Measurements from ENCODE around the gene KCTD13. TPM values are rescaled to one million over a fixed set of nuclear protein-coding genes. Genes with fewer than 3 reads are reported as not detected.

The KCTD13 gene
- total RNA-seq, 2 experiments from 2014 or later, result 40.0 to 43.8 TPM

- CTCF ChIA-PET, result interaction anchor here (0.6 to 2.3 kb wide), 10 partner anchors 14 to 162 kb away, joined by 3 to 11 read pairs (median 4); partner anchors contain the start of genes KIF22 and PAGR1
- H3K4me1 ChIP-seq (ENCODE audit: insufficient read depth, low read length), result peaks cover 30% of the 10 kb centered on the region
- peaks cover 22% of the 10 kb centered on the region for H3K4me1 Mint-ChIP-seq (ENCODE audit: low read depth)
These were observed 63.0 kb downstream of the KCTD13 start, which contains the start of gene CDIPT for GRCh38 chr16:29862884-29863668. CDIPT (minus strand) TSS chr16:29863226; CDS start chr16:29862857, 369 bp downstream.

DNA sequence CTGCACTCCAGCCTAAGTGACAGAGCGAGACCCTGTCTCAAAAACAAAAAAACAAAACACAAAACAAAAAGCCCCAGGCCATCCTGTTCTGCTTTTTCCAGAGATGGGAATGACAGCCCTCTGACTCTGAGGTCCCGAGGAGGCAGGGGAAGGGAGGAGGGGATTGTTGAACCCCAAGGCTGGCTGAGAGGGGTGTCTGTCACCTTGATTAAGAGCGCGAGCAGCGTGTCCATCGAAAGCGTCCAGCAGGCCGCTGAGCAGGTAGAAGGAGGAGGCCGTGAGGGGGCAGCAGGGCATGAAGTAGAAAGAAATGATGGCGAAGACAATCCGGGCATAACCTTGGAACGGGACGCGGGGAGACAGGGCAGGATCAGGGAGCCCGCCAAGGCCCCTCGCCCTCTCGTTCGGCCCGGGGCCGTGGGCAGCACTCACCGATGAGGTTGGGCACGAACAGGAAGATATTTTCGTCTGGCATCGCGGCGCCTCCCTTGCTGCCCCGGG lies 63.6 kb downstream of the KCTD13 start:
- no peak for DNase-seq
- Histone ChIP-seq H3K36me3 (ENCODE audit: insufficient read depth, low read length) (peaks cover 34% of the 10 kb centered on the region), H3K4me3 (ENCODE audit: low read length) (peak overlapping the region; percentile 76), H3K27ac (ENCODE audit: low read depth in 1 of 2, low read length in 2 of 2) (peak overlapping the region in 1 of 2 donors; percentile 87), H3K4me1 (ENCODE audit: insufficient read depth, low read length) (peaks cover 30% of the 10 kb centered on the region), H3K9me3 (ENCODE audit: control insufficient read depth in 1 of 2, insufficient read depth in 1 of 2, low read length in 2 of 2) (peaks cover 0 to 5% of the 10 kb centered on the region in 2 experiments), H3K27me3 (ENCODE audit: control insufficient read depth in 1 of 2, insufficient read depth in 2 of 2, low read length in 2 of 2) (no peaks in the 10 kb centered on the region)
- Mint-ChIP-seq H3K4me3 (peak overlapping the region; percentile 95), H3K27ac (peak overlapping the region; percentile 95), H3K36me3 (ENCODE audit: low read depth) (peaks cover 46% of the 10 kb centered on the region), H3K27me3 (no peaks in the 10 kb centered on the region), H3K4me1 (ENCODE audit: low read depth) (peaks cover 22% of the 10 kb centered on the region), H3K9me3 (no peaks in the 10 kb centered on the region)
- intact Hi-C loops (cut with DNase I, micrococcal nuclease), result loop anchor here (2.0 to 5.0 kb wide), 3 partner anchors 35 to 135 kb away; partner anchors contain the start of genes HIRIP3 (in 1 of the 2) and INO80E (in 1 of the 2)
- CTCF ChIA-PET, result interaction anchor here (1.0 to 2.3 kb wide), 7 partner anchors 14 to 162 kb away, joined by 3 to 11 read pairs (median 3); partner anchors contain the start of gene PAGR1
- POLR2A ChIA-PET, result interaction anchor here (1.0 to 2.5 kb wide), 10 partner anchors 14 to 110 kb away, joined by 3 to 16 read pairs (median 7); partner anchors contain the start of genes KCTD13, KIF22, MAZ and MVP
- ATAC-seq (ENCODE audit: poor library complexity), result no peak
- TF ChIP-seq, protein P1, sequence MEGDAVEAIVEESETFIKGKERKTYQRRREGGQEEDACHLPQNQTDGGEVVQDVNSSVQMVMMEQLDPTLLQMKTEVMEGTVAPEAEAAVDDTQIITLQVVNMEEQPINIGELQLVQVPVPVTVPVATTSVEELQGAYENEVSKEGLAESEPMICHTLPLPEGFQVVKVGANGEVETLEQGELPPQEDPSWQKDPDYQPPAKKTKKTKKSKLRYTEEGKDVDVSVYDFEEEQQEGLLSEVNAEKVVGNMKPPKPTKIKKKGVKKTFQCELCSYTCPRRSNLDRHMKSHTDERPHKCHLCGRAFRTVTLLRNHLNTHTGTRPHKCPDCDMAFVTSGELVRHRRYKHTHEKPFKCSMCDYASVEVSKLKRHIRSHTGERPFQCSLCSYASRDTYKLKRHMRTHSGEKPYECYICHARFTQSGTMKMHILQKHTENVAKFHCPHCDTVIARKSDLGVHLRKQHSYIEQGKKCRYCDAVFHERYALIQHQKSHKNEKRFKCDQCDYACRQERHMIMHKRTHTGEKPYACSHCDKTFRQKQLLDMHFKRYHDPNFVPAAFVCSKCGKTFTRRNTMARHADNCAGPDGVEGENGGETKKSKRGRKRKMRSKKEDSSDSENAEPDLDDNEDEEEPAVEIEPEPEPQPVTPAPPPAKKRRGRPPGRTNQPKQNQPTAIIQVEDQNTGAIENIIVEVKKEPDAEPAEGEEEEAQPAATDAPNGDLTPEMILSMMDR (IDR thresholded peaks at IDR 0.05), result no peak

More at GRCh38 chr16:29862884-29863668, 63.0 kb downstream of the KCTD13 start, which contains the start of gene CDIPT:
- peak within 1 kb of the TSS; percentile 76 for H3K4me3 ChIP-seq (ENCODE audit: low read length)
- peaks cover 0 to 5% of the 10 kb centered on the region in 2 experiments for H3K9me3 ChIP-seq (ENCODE audit: control insufficient read depth in 1 of 2, insufficient read depth in 1 of 2, low read length in 2 of 2)
- POLR2A ChIA-PET, result interaction anchor here (0.8 to 2.5 kb wide), 15 partner anchors 14 to 161 kb away, joined by 3 to 16 read pairs (median 6); partner anchors contain the start of genes ASPHD1, KCTD13, KIF22 and MAZ
- H3K27me3 ChIP-seq (ENCODE audit: control insufficient read depth in 1 of 2, insufficient read depth in 2 of 2, low read length in 2 of 2), result no peaks in the 10 kb centered on the region
- peak; percentile 85 to 98 (median 90) for DNase-seq
- peak within 1 kb of the TSS; percentile 87 to 97 for H3K27ac ChIP-seq (ENCODE audit: low read depth in 1 of 2, low read length in 2 of 2)
- Mint-ChIP-seq H3K9me3 (no peaks in the 10 kb centered on the region), H3K36me3 (ENCODE audit: low read depth) (peaks cover 45% of the 10 kb centered on the region), H3K27ac (peak within 1 kb of the TSS; percentile 95), H3K4me3 (peak within 1 kb of the TSS; percentile 95), H3K27me3 (no peaks in the 10 kb centered on the region)
- H3K36me3 ChIP-seq (ENCODE audit: insufficient read depth, low read length), result peaks cover 34% of the 10 kb centered on the region
- intact Hi-C loops (cut with DNase I, micrococcal nuclease), result loop anchor here (1.0 to 5.0 kb wide), 8 partner anchors 36 to 795 kb away; partner anchors contain the start of genes INO80E (in 2 of the 2), FBRS (in 1 of the 2), HIRIP3 (in 1 of the 2) and PAGR1 (in 1 of the 2)
- ATAC-seq (ENCODE audit: poor library complexity), result peak; percentile 96
- TF ChIP-seq, protein P1 (IDR thresholded peaks at IDR 0.05), result peak; percentile 70

GRCh38 chr16:29860218-29860617 lies 65.8 kb downstream of the KCTD13 start:
- no peak overlapping the region for H3K4me3 ChIP-seq (ENCODE audit: low read length)
- Mint-ChIP-seq H3K27ac (peak overlapping the region; percentile 40), H3K4me3 (peak overlapping the region; percentile 95), H3K36me3 (ENCODE audit: low read depth) (peaks cover 50% of the 10 kb centered on the region), H3K9me3 (no peaks in the 10 kb centered on the region), H3K27me3 (no peaks in the 10 kb centered on the region), H3K4me1 (ENCODE audit: low read depth) (peaks cover 22% of the 10 kb centered on the region)
- peaks cover 34% of the 10 kb centered on the region for H3K36me3 ChIP-seq (ENCODE audit: insufficient read depth, low read length)
- no peak overlapping the region for H3K27ac ChIP-seq (ENCODE audit: low read depth in 1 of 2, low read length in 2 of 2)
- H3K4me1 ChIP-seq (ENCODE audit: insufficient read depth, low read length), result peaks cover 30% of the 10 kb centered on the region
- DNase-seq (no peak), ATAC-seq (ENCODE audit: poor library complexity) (no peak)
- ChIA-PET CTCF (interaction anchor here (1.0 kb wide), 1 partner anchor 54 kb away, joined by 3 read pairs; the partner anchor contains the start of gene MAZ), POLR2A (no interaction called here)
- H3K9me3 ChIP-seq (ENCODE audit: control insufficient read depth in 1 of 2, insufficient read depth in 1 of 2, low read length in 2 of 2), result peaks cover 0 to 5% of the 10 kb centered on the region in 2 experiments
- H3K27me3 ChIP-seq (ENCODE audit: control insufficient read depth in 1 of 2, insufficient read depth in 2 of 2, low read length in 2 of 2), result no peaks in the 10 kb centered on the region
- intact Hi-C loops (cut with DNase I, micrococcal nuclease), result loop anchor here in 1 of 2 experiments (5.0 kb wide), 2 partner anchors 33 to 137 kb away; partner anchors contain the start of genes HIRIP3 and INO80E
- TF ChIP-seq, protein P1 (IDR thresholded peaks at IDR 0.05), result no peak
